ENCODE data around the gene CDH4.

The CDH4 gene

DNA sequence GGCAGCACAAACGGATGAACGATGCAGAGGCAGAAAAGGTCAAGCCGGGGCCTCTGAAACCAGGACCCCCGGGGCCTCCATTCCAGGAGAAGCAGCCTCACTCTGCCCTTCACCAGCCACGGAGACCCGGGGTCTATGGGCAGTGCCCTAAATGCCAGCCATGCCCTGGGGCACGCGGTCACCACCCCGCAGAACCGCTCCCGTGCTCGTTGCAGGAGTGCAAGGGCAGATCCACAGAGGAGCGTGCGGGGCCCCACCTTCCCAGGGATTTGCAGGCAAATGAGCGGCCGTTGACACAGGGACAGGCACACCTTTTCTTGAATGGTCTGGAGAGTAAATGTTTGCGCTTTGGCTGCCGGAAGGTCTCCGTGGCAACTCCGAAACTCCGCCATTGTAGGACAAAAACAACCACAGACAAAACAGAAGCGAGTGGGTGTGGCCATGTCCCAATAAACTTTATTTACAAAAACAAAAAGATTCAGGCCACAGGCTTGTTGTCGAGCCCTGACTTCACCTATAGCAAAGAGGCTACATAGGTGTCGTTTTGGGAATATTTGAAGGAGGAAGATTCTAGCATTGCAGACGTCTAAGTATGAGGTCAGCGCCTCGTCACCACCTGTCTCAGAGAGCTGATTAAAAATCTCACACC is 650.3 kb downstream of the CDH4 start:
- no peak for DNase-seq (ENCODE audit: insufficient read length, low spot score)
- no peak for FAIRE-seq
- TF ChIP-seq POLR2A (IDR thresholded peaks at IDR 0.05; ENCODE audit: low read depth, low read length) = no peak

DNA sequence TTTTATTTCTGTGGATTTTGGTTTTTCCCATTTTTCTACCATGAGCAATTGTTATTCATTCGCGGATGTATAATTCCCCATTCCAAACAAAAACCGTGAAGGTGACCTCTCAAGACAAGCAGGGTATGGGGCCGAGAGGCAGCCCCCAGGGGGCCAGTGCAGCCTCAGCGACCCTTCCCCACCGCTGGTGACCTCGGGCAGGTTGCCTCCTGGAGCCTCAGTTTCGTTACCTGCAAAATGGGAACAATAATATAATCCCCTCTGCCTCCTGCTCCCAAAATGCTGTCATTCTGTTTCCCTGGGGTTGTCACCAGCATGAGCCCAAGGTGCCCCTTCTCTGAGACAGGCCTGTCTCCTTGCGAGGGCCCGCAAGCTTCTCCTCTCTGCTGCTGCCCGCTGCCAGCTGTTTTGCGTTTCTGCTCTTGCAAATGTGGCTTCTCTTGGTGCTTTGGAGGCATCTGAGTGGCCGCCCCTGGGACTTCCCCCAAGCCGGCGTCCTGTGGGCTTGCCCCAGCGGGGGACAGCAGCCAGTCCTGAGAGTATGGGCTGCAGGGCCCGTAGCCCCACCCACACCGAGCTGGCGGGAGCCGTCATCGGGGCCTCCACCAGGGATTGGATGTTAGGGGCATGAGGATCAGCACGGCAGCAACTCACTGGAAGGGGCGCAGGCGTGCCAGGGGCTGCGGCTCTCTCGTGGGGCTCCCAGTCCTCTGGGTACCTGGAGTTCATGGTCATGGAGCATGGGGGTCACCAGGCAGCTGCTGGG is 651.7 kb downstream of the CDH4 start:
- no peak for TF ChIP-seq POLR2A (IDR thresholded peaks at IDR 0.05; ENCODE audit: low read depth, low read length)
- FAIRE-seq = no peak
- DNase-seq (ENCODE audit: insufficient read length, low spot score) = no peak

DNA sequence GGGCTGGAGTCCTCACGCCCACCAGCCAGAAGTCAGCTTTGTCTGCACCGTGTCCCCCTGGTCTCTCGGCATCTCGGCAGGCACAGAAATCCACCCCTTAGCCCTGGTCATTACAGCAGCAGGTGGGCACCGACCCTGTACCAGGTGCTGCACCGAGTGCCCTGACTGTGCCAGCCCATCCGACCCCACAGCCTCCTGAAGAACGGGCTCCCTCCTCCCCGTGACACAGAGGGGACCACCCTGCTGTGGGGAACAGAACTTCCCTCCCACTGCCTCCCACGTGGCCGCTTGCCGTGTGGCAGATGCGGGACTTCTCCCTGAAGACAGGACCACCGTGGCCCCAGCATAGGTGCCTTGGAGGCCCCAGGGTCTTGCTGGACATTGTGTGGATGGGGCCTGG is 652.4 kb downstream of the CDH4 start:
- no peak for DNase-seq (ENCODE audit: insufficient read length, low spot score)
- FAIRE-seq = no peak
- TF ChIP-seq POLR2A (IDR thresholded peaks at IDR 0.05; ENCODE audit: low read depth, low read length) = no peak

DNA sequence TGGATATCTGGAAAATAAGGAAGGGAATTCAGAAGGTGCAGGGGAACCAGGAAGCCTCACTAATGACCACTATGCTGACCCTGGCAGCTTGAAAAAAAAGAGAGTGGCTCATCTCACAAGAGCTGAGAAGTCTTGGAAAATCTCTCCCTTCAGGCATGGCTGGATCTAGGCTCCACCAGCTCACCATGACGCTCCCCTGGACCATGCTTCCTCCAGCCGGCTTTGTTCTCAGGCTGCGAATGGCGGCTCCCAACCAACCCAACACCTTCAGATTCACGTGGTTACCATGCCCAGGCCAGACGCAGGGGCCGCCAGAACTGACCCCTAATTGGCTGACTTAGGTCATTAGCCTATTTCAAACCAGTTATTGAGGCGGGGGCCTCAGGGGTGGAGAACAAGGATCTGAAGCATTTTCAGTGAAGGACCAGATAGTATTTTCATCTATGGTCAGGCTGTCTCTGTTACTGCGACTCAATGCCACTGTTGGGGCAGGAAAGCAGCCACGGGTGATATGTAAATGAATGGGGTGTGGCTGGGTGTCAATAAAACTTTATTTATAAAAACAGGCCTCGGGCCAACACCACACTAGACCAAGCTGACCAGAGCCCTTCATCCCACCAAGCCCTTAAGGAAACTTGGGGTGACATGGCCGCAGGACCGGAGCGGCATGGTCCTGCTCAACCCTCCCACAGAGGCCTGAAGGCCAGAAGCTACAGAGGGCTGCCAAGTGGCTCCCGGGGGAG is 653.9 kb downstream of the CDH4 start:
- FAIRE-seq (no peak), DNase-seq (ENCODE audit: insufficient read length, low spot score) (no peak)
- no peak for TF ChIP-seq POLR2A (IDR thresholded peaks at IDR 0.05; ENCODE audit: low read depth, low read length)

DNA sequence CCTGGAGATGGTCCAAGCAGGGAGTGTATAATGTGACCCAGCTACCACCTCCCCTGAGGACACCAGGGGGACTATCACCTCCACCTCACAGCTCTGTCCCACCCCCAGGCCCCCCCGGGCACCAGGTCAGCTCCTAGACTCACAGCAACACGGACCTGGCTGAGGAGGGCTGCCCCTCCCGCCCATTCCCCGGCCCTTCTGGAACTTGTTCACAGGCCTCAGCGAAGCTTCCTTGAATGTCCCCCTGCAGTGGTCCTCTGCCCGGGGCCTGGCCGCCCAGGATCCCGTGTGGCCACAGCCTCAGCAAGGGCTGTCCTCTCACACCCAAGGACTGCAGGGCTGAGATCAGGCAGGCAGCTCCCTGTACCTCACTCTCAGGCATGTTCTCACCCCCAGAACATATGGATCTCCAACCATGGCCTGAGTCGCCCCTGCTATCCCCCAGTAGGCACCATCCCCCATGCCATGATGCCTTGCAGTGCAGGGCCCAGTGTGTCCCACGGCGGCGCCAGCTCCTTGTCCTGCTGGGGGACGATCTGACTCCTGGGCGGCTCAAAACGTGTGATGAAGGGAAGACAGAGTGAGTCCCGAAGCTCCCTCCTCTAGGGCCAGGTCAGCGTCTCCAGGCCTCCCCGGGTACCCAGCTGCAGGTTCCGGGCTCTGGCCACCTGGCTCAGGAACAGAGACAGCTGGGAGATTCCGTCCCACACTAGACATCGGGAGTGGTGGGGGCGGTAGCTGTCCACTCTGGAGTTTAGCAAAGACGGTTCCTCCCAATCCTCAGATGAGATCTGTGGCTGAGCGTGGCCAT is 655.2 kb downstream of the CDH4 start:
- TF ChIP-seq POLR2A (IDR thresholded peaks at IDR 0.05; ENCODE audit: low read depth, low read length) = no peak
- FAIRE-seq = no peak
- DNase-seq (ENCODE audit: insufficient read length, low spot score) = no peak

DNA sequence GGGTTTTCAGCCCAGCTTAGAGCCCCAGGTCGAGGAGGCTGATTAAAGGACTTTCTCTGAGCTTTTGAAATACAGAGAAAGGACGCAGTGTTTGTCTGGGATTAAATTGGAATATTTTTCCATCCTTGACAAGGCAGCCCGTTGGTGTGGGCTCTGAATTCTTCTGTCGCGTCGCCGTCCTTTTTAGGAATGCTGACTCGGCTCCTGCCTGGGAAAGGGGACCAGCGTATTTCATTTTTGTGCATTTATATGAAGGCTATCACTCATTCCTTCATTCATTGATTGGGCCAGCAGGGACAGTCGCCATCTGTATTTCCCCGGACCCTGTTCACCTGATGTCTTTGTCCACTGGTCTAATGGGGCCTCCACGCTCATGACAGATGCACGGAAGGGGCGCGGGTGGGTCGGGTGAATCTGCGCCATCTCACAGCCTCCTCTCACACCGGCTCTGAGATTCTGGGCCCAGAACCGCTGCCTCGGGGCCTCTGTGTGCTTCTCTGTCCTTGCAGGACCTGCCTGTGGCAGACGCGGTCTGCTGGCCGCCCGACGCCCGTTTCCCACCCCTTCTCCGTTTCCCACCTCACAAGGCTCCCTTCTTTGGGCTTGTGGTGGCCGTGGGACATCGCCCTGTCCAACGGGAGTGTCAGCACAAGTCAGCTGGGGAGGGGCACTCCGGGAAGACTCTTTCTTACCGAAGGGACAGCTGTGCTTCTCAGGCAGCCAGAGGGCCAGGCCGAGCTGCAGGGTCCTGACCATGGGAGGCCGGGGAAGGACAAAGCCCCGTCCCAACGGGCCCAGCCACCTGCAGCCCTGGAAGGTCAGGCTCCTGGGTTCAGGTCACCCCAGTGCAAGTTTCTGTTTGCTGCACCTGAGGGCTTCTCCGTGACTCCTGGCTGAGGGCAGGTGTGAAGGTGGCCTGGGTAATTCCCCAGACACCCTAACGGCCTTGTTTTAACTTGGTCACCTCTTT is 656.3 kb downstream of the CDH4 start:
- no peak for FAIRE-seq
- DNase-seq (ENCODE audit: insufficient read length, low spot score) = no peak
- TF ChIP-seq POLR2A (IDR thresholded peaks at IDR 0.05; ENCODE audit: low read depth, low read length) = no peak

DNA sequence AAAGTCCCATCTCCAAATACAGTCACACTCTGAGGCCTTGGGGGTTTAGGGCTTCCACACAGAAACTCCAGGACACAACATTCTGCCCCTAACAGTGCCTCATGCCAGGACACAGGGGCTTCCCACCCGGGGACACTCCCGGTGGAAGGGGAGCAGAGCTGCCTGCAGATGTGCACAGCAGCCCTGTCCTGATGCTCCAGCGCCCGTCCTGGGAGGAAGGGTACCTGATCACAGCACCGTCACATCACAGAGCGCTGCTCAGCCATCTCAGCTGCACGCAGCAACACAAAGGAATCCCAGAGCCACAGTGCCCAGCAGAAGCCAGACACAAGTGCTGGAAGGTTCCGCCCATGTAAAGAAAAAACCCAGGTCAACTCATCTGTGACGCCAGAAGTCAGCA is 657.0 kb downstream of the CDH4 start:
- TF ChIP-seq POLR2A (IDR thresholded peaks at IDR 0.05; ENCODE audit: low read depth, low read length) = no peak
- DNase-seq (ENCODE audit: insufficient read length, low spot score) (no peak), FAIRE-seq (no peak)

DNA sequence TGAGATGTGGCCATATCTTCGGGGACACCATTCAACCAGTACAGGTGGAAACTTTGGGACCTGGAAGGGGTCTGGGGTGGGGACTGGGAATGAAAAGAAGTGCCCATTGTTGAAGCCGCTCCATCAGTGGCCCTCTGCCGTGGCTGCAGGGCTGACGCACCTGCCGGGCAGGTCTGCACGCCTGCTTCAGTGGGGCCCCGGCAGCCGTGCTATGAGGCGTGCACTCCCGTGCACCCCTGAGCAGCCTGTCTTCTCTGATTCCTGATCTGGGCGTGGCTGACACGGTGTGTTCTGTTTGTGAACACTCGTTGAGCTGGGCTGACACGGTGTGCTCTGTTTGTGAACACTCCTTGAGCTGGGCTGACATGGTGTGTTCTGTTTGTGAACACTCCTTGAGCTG is 657.8 kb downstream of the CDH4 start:
- no peak for FAIRE-seq

DNA sequence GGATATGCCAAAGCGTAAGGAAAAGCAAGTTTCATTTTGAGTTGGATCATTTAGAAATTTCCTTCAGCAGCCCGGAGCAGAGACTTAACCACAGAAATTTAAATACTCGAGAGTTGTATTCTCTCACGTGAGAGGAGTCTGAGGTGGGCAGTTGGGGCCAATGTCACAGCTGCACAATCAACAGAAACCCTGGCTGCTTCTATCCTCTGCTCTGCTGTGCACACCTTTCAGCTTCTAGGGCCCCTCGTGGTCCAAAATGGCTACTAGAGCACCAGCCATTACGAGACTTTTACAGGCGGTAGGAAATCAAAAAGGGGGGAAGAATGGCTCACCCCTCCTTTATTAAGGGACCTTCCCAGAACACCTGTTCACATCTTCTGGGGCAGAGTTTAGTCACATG is 659.8 kb downstream of the CDH4 start:
- FAIRE-seq = no peak
- no peak for TF ChIP-seq POLR2A (IDR thresholded peaks at IDR 0.05; ENCODE audit: low read depth, low read length)
- DNase-seq (ENCODE audit: insufficient read length, low spot score) = no peak

More for the DNA sequence above, 657.8 kb downstream of the CDH4 start:
- no peak for TF ChIP-seq POLR2A (IDR thresholded peaks at IDR 0.05; ENCODE audit: low read depth, low read length)
- DNase-seq (ENCODE audit: insufficient read length, low spot score) = no peak

DNA sequence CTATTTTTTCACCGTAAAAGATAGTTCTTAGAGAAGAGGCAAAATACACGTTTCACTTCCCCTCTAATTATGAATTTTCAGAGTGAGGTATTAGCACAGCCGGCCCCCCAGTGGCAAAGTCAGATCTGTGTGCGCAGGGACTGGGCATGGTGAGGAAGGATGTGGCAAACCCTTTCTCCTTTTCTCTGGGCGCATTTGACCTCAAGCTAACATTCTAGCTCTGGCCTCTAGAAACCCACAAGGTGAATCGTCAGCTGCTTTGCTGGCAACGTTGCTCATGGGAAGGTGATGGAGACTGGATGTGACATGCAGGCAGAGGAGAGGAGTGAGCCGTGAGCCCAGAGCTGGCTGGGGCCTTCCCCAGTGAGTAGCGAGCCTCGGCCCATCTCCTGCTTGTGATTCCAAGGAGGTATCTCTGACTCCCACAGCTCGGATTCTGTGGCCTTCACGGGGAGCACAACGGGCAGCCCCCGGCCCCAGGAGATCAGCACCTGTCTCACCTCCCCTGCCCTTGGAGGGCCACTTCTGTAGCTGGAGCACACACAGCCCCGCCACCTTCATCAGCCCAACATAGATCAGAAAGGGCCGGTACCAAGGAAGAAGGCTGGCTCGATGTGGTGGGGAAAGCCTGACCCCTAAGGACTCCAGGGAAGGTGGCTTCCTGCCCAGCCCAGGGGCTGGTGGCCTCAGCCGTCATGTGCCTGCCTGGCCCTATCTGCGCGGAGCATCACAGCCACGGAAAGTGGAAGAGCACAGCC is 660.8 kb downstream of the CDH4 start:
- TF ChIP-seq POLR2A (IDR thresholded peaks at IDR 0.05; ENCODE audit: low read depth, low read length) = no peak
- DNase-seq (ENCODE audit: insufficient read length, low spot score) = no peak
- no peak for FAIRE-seq

DNA sequence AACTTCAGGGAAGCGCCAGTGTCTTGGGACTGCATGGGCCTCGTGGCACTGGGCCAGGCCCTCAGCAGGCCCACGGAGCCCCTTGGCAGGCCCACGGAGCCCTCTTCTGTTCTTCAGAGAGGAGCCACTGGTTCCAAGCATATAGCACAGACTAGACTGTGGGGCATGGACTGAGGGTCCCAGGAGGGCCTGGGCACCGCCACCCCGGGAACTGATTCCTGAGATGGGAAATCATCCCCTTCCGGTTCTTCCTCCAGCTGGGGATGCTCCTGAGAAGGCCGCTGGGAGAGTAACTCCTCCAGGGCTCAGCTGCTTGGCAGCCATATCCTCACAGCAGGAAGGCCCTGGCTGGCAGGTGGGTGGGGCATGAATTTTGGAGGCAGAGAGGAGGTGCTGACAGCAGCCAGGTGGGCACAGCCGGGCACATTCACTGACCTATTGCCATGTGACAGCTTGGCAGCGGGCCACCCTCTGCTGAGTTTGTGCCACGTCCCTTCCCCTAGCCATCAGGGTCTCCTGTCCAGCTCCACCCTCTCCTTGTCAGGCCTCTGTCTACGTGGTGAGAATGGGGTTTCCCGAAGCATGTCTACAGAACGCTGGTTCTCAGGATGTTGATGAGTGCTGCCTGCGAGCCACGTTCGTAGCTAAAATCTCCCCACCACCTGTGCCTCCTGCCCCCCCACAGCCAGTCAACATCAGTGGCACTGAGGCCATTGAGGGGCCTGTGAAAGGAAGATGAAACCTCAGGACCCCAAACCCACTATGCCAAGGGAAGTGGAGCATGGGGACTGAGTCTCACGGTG is 661.6 kb downstream of the CDH4 start:
- DNase-seq (ENCODE audit: insufficient read length, low spot score) (no peak), FAIRE-seq (no peak)
- TF ChIP-seq POLR2A (IDR thresholded peaks at IDR 0.05; ENCODE audit: low read depth, low read length) = no peak

Measured in H54 (cell line).